Sigmoid colon (tissue), 7 donors: ENCODE results near the gene GYG1. TPM values are rescaled to one million over a fixed set of nuclear protein-coding genes. Genes with fewer than 3 reads are reported as not detected.
A peak's percentile ranks its signal among the peaks of the same experiment; 100 is the strongest.

Source experiments
- DNase-seq: peaks from one replicate; pipeline ENCODE4 v3.0.0-alpha.2; 2019
- H3K27ac ChIP-seq, 4 donors: fragments of 200-600 bp; sonication (generic); one replicate each; pipeline ENCODE4 v1.5.1; 2016 to 2019; ENCODE audit warnings: mild to moderate bottlenecking in 1 of 4
- H3K27me3 ChIP-seq, 3 donors: fragments of 200-600 bp; sonication (generic); one replicate each; pipeline ENCODE4 v1.5.1; 2019; ENCODE audit warnings: mild to moderate bottlenecking in 1 of 3
- H3K36me3 ChIP-seq, 4 donors: fragments of 200-600 bp; sonication (generic); one replicate each; pipeline ENCODE4 v1.5.1; 2016 to 2019
- H3K4me1 ChIP-seq, 4 donors: fragments of 200-600 bp; sonication (generic); one replicate each; pipeline ENCODE4 v1.5.1; 2017 to 2019
- H3K4me3 ChIP-seq, 4 donors: fragments of 200-600 bp; sonication (generic); one replicate each; pipeline ENCODE4 v1.5.1; 2017 to 2019; ENCODE audit warnings: mild to moderate bottlenecking in 2 of 4, moderate library complexity in 1 of 4
- H3K9me3 ChIP-seq, 4 donors: fragments of 200-600 bp in 3 of 4; sonication (generic) in 3 of 4; one replicate each; pipeline versions ENCODE4 v1.5.1 to v1.6.1; 2013 to 2019
- CTCF ChIP-seq, 4 experiments: fragments of 450-650 bp in 3 of 4; fragments of 200-600 bp in 1 of 4; IDR thresholded peaks; one replicate each; pipeline ENCODE4 v1.5.1; 2016 to 2019; ENCODE audit warnings: antibody characterized with exemption in 4 of 4, mild to moderate bottlenecking in 3 of 4, moderate library complexity in 2 of 4
- EP300 ChIP-seq, 4 donors: sonication (generic); formaldehyde crosslinking; IDR thresholded peaks; one replicate each; pipeline ENCODE4 v1.6.1; 2017; ENCODE audit warnings: antibody characterized with exemption in 4 of 4
- POLR2A ChIP-seq, 2 donors: fragments of 450-650 bp; IDR thresholded peaks; one replicate each; pipeline ENCODE4 v1.6.1; 2016; ENCODE audit warnings: antibody characterized with exemption in 2 of 2, mild to moderate bottlenecking in 2 of 2, moderate library complexity in 2 of 2
- POLR2AphosphoS5 ChIP-seq, 4 donors: sonication (generic); formaldehyde crosslinking; IDR thresholded peaks; one replicate each; pipeline ENCODE4 v1.6.1; 2017; ENCODE audit warnings: antibody characterized with exemption in 4 of 4
- WGBS, 2 donors: extraction: QIAGEN DNeasy Blood & Tissue Kit; methylation state at CpG; one replicate each; pipeline ENCODE4 v1.1.7; 2013; 5-methylcytosine and 5-hydroxymethylcytosine counted together
- intact Hi-C: fragments of 100-400 bp; cut with DNase I; formaldehyde crosslinking; loops from one replicate; pipeline ENCODE4 v1.15.1; 2023
- polyA plus RNA-seq, 3 donors: library from polyadenylated mRNA; stranded (reverse); fragments of 200-250 nt; gene quantifications; one replicate each; pipeline ENCODE4 v1.2.3, GENCODE V29; 2013
- total RNA-seq, 4 donors: library from RNA; depleted of rRNA; stranded (reverse); fragments of >200 nt; gene quantifications; one replicate each; pipeline ENCODE4 v1.1.0, GENCODE V29; 2016
- donor health status: healthy with polysubstance abuse.
- donor health status: Bipolar disorder and iron deficiency.
- donor health status: healthy.

Gene GYG1
- total and polyA plus RNA-seq, 7 donors = 31.8 to 213 (median 142) TPM

- DNase-seq = no peak
- WGBS, 2 donors = 75 to 80% methylated on average over 2 of the region's 2 CpGs
- TF ChIP-seq EP300 (IDR thresholded peaks at IDR 0.05) = no peak
- no peak for TF ChIP-seq POLR2A (IDR thresholded peaks at IDR 0.05)
- no peak for TF ChIP-seq POLR2AphosphoS5 (IDR thresholded peaks at IDR 0.05)
- no peak for TF ChIP-seq CTCF (IDR thresholded peaks at IDR 0.05)
- Histone ChIP-seq H3K27ac (peak overlapping the region in 3 of 4 donors; percentile 45 to 72 (median 55)), H3K27me3 (no peaks in the 10 kb centered on the region), H3K4me3 (no peak overlapping the region), H3K4me1 (peaks cover 0 to 40% (median 32%) of the 10 kb centered on the region in 4 donors), H3K36me3 (peaks cover 29 to 82% (median 41%) of the 10 kb centered on the region in 4 donors), H3K9me3 (no peaks in the 10 kb centered on the region)
- intact Hi-C loops = no loop called here
These were observed 19.6 kb downstream of the GYG1 start for GRCh38 chr3:149010966-149011365.

- intact Hi-C loops = no loop called here
- H3K27ac ChIP-seq = peak overlapping the region in 3 of 4 donors; percentile 45 to 72 (median 55)
These were observed 20.3 kb downstream of the GYG1 start for GRCh38 chr3:149011676-149012075.

GRCh38 chr3:149013726-149014125 is 22.4 kb downstream of the GYG1 start:
- Histone ChIP-seq H3K4me3 (no peak overlapping the region), H3K4me1 (peaks cover 0 to 65% (median 52%) of the 10 kb centered on the region in 4 donors), H3K36me3 (peaks cover 9 to 67% (median 29%) of the 10 kb centered on the region in 4 donors), H3K27ac (no peak overlapping the region), H3K27me3 (no peaks in the 10 kb centered on the region), H3K9me3 (no peaks in the 10 kb centered on the region)
- no peak for TF ChIP-seq POLR2AphosphoS5 (IDR thresholded peaks at IDR 0.05)
- no peak for TF ChIP-seq CTCF (IDR thresholded peaks at IDR 0.05)
- no peak for TF ChIP-seq POLR2A (IDR thresholded peaks at IDR 0.05)
- no peak for TF ChIP-seq EP300 (IDR thresholded peaks at IDR 0.05)
- intact Hi-C loops = no loop called here
- DNase-seq = no peak
- 97 to 99% methylated on average over 6 of the region's 6 CpGs for WGBS, 2 donors

More at GRCh38 chr3:149011676-149012075, 20.3 kb downstream of the GYG1 start:
- no peaks in the 10 kb centered on the region for H3K9me3 ChIP-seq
- H3K27me3 ChIP-seq = no peaks in the 10 kb centered on the region
- TF ChIP-seq POLR2A (IDR thresholded peaks at IDR 0.05) (no peak), EP300 (IDR thresholded peaks at IDR 0.05) (no peak), CTCF (IDR thresholded peaks at IDR 0.05) (no peak), POLR2AphosphoS5 (IDR thresholded peaks at IDR 0.05) (no peak)
- H3K4me3 ChIP-seq = no peak overlapping the region
- 90 to 94% methylated on average over 5 of the region's 5 CpGs for WGBS, 2 donors
- peaks cover 26 to 81% (median 41%) of the 10 kb centered on the region in 4 donors for H3K36me3 ChIP-seq
- no peak for DNase-seq
- peaks cover 0 to 46% (median 36%) of the 10 kb centered on the region in 4 donors for H3K4me1 ChIP-seq

DNA sequence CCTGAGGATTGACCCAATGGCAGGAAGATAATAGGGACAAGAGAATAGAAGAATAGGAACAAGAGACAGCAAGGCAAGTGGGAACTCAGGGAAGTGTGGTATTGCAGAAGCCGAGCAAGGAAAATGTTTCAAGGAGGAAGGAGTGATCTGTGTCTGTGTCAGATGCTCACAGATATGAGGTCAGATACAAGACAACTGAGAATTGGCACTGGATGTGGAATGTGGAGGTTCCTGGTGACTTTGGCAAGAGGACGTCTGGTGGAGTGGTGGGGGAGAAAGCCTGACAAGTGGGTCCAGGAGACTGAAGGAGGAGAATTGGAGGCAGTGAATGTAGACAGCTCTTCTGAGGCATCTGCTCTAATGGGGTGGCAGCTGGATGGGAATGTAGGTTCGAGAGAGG is 24.1 kb downstream of the GYG1 start:
- Histone ChIP-seq H3K4me1 (peaks cover 0 to 73% (median 62%) of the 10 kb centered on the region in 4 donors), H3K9me3 (no peaks in the 10 kb centered on the region), H3K4me3 (no peak overlapping the region), H3K27ac (peak overlapping the region in 3 of 4 donors; percentile 16 to 73 (median 71)), H3K36me3 (peaks cover 3 to 62% (median 18%) of the 10 kb centered on the region in 4 donors), H3K27me3 (no peaks in the 10 kb centered on the region)
- no peak for TF ChIP-seq CTCF (IDR thresholded peaks at IDR 0.05)
- no peak for TF ChIP-seq POLR2AphosphoS5 (IDR thresholded peaks at IDR 0.05)
- no peak for TF ChIP-seq POLR2A (IDR thresholded peaks at IDR 0.05)
- TF ChIP-seq EP300 (IDR thresholded peaks at IDR 0.05) = no peak
- WGBS, 2 donors = 91% methylated on average over 3 of the region's 3 CpGs
- DNase-seq = no peak
- intact Hi-C loops = no loop called here

DNA sequence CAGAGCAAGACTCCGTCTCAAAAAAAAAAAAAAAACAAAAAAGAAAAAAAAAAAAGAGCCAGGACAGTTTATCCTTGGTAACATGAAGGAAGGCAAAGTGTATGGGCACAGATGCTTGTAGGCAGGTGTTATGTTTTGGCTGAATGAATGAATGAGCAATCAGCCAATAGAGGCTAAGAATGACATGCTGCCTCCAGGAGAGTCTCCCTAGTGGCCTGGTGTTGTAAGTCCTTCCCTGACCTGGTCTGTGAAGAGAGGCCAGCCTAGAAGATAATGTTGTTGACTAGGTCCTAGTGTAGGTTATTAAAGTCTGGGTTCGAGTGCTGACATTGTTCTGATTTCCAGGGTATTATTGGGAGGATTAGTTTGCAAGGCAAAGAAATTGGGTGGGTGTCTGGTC is 24.9 kb downstream of the GYG1 start:
- Histone ChIP-seq H3K27ac (peak overlapping the region; percentile 45 to 73 (median 61)), H3K9me3 (no peaks in the 10 kb centered on the region), H3K27me3 (no peaks in the 10 kb centered on the region), H3K36me3 (peaks cover 3 to 62% (median 15%) of the 10 kb centered on the region in 4 donors), H3K4me3 (no peak overlapping the region), H3K4me1 (peaks cover 0 to 73% (median 62%) of the 10 kb centered on the region in 4 donors)
- WGBS, 2 donors = 94% methylated on average over 2 of the region's 2 CpGs
- intact Hi-C loops = no loop called here
- TF ChIP-seq EP300 (IDR thresholded peaks at IDR 0.05) = no peak
- TF ChIP-seq POLR2AphosphoS5 (IDR thresholded peaks at IDR 0.05) = no peak
- no peak for TF ChIP-seq POLR2A (IDR thresholded peaks at IDR 0.05)
- no peak for TF ChIP-seq CTCF (IDR thresholded peaks at IDR 0.05)
- DNase-seq = no peak
